Measurements from ENCODE around the gene RGMB. TPM values are rescaled to one million over a fixed set of nuclear protein-coding genes. Genes with fewer than 3 reads are reported as not detected.

RGMB gene
- total RNA-seq, 2 experiments from 2014 or later = 0.60 to 0.65 TPM

DNA sequence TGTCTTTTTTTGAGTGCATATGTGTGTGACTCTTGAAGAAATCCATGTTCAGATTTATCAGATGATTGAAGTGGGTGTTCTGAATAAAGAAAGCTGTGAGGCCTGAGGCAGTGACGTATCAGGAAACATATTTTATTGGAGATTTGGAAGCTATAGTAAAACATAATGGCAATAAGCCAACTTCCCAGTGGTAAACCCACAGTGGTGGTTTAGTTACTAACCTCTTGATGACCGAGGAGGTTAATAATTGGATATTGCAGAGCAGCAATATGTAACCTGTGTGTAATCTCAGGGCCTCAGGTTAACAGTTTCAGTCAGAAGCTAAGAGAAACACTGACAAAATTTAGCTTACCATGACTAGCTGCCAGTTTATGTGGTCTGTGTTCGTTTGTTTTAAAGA is 6.9 kb downstream of the RGMB start:
- Mint-ChIP-seq H3K36me3 (ENCODE audit: low read depth) (no peaks in the 10 kb centered on the region), H3K4me1 (peaks cover 2% of the 10 kb centered on the region), H3K4me3 (no peak overlapping the region), H3K27ac (no peak overlapping the region), H3K9me3 (no peaks in the 10 kb centered on the region), H3K27me3 (peaks cover 11% of the 10 kb centered on the region)
- POLR2A ChIA-PET = interaction anchor here (1.7 kb wide), 1 partner anchor 11 kb away, joined by 6 read pairs; no protein-coding TSS in a partner anchor
- no peak for DNase-seq
- CTCF ChIA-PET = interaction anchor here (3.3 kb wide), 1 partner anchor 11 kb away, joined by 23 read pairs; no protein-coding TSS in a partner anchor

DNA sequence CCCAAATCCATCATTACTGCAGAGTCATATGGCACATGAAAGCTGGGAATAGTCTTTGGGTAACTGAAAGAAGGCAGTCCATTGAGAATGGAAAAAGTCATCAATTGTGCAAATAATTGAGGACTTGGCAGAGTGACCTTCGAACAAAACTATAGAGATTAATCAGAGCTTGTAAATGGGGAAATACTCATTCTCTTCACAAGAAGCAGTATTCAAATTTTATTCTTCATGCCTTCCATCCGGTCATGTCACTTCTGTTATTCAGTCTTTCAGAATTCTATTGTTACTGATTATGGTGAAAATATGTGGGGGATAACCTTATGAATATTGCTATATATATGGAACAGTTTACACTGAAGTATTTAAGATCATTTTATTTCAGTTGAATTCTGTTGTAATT is 8.1 kb downstream of the RGMB start:
- no peaks in the 10 kb centered on the region for H3K9me3 Mint-ChIP-seq
- no peak overlapping the region for H3K4me3 Mint-ChIP-seq
- ChIA-PET CTCF (interaction anchor here (3.3 kb wide), 1 partner anchor 12 kb away, joined by 23 read pairs; no protein-coding TSS in a partner anchor), POLR2A (interaction anchor here (1.7 kb wide), 1 partner anchor 12 kb away, joined by 6 read pairs; no protein-coding TSS in a partner anchor)
- no peaks in the 10 kb centered on the region for H3K36me3 Mint-ChIP-seq (ENCODE audit: low read depth)
- H3K27me3 Mint-ChIP-seq = peaks cover 5% of the 10 kb centered on the region
- H3K27ac Mint-ChIP-seq = no peak overlapping the region
- DNase-seq = no peak
- no peaks in the 10 kb centered on the region for H3K4me1 Mint-ChIP-seq

DNA sequence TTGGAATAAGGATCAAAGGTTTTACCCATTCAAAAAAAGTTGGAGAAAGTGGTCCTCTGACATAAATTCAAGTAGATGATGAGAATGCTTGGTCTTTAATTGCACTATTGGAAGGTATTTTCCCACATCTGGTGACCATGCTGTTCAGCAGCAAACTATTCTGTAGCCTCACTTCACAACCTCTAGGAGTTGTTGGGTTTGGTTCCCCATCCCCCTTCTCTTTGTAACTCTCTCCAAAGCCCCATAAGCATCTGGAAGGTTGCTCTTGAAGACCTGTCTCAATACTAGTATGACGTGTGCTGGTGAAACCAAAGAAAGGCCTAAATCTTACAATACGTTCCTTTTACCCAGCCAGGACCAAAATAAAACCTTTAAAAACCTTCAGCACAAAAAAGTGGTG is 8.5 kb downstream of the RGMB start:
- Mint-ChIP-seq H3K9me3 (no peaks in the 10 kb centered on the region), H3K27me3 (peaks cover 5% of the 10 kb centered on the region), H3K36me3 (ENCODE audit: low read depth) (no peaks in the 10 kb centered on the region), H3K4me3 (no peak overlapping the region), H3K4me1 (no peaks in the 10 kb centered on the region), H3K27ac (no peak overlapping the region)
- POLR2A ChIA-PET = interaction anchor here (1.7 kb wide), 1 partner anchor 12 kb away, joined by 6 read pairs; no protein-coding TSS in a partner anchor
- CTCF ChIA-PET = interaction anchor here (3.3 kb wide), 1 partner anchor 13 kb away, joined by 23 read pairs; no protein-coding TSS in a partner anchor
- no peak for DNase-seq

DNA sequence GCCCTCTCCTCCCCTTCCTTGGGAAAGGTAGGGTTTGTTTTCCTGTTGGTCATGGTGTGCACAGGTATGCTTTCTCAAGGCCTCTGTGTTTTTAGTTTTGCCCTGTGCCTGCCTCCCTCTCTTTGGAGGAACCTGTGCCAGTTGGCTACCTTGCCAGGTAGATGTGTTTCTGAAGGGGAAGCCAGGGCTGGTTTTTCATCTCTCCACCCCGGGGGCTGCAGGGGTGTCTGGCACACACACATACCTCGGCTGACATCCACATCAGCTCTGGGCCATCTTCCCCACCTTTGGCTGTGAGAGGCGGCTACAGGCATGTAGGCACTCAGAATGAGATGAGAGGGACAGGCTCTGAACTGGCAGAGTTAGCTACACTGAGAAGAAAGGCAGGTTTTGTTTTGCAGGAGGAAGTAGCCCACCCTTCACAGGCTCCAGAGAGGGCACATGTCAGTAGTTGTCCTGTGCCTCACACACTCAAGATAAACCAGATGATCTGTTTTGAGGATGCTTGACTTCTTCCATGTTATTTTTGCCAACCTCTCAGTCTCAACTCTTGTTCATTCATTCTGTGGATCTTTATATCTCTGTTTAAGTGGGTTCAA is 9.7 kb downstream of the RGMB start:
- CTCF ChIA-PET = interaction anchor here (3.3 kb wide), 1 partner anchor 14 kb away, joined by 23 read pairs; no protein-coding TSS in a partner anchor
- Mint-ChIP-seq H3K27ac (no peak overlapping the region), H3K36me3 (ENCODE audit: low read depth) (no peaks in the 10 kb centered on the region), H3K27me3 (peaks cover 1% of the 10 kb centered on the region), H3K4me3 (no peak overlapping the region), H3K4me1 (no peaks in the 10 kb centered on the region), H3K9me3 (no peaks in the 10 kb centered on the region)
- DNase-seq = no peak
- POLR2A ChIA-PET = no interaction called here

DNA sequence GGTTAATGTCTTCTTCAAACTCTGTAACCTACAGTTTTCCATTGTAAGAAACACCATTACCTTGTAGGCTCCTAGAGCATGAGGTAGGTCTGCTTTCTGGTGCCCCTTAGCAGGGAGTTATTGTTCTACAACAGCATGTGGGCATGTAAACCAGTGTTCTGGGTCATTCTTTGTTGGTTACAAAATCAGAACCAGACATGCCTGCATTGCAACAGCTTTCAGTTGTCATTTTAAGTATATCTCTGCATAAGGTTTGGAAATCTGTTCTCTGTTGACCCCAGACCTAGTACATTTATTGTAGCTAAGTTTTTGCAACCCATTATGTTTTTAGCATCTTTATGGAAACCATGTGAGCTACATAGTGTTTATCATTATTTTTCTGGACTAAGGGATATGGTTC is 10.9 kb downstream of the RGMB start:
- H3K36me3 Mint-ChIP-seq (ENCODE audit: low read depth) = no peaks in the 10 kb centered on the region
- H3K27me3 Mint-ChIP-seq = no peaks in the 10 kb centered on the region
- H3K27ac Mint-ChIP-seq = no peak overlapping the region
- DNase-seq = no peak
- no peaks in the 10 kb centered on the region for H3K4me1 Mint-ChIP-seq
- ChIA-PET CTCF (no interaction called here), POLR2A (no interaction called here)
- H3K9me3 Mint-ChIP-seq = no peaks in the 10 kb centered on the region
- no peak overlapping the region for H3K4me3 Mint-ChIP-seq

DNA sequence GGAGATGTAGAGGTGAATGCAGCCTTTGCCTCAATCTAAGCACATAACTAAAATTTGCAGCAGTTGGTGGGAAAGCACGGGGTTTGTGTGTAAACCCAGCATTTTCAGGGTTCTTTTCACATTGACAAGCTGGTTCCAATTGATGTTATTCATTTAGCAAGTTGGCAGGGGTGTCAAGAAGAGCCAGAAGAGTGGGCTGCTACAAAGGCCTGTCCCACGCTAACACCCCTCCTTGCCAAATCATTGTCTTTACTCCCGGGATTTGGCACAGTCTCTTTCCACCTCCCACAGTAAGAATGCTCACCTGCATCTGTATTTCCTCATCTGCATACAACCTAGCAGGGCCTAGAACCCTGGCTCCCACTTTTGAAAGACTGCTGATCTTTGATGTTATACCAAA is 11.8 kb downstream of the RGMB start:
- Mint-ChIP-seq H3K9me3 (no peaks in the 10 kb centered on the region), H3K27me3 (no peaks in the 10 kb centered on the region), H3K4me3 (no peak overlapping the region), H3K4me1 (no peaks in the 10 kb centered on the region), H3K27ac (no peak overlapping the region), H3K36me3 (ENCODE audit: low read depth) (no peaks in the 10 kb centered on the region)
- DNase-seq = no peak
- CTCF ChIA-PET = interaction anchor here (0.8 to 2.0 kb wide), 3 partner anchors 10 to 16 kb away, joined by 3 to 10 read pairs (median 3); no protein-coding TSS in a partner anchor
- POLR2A ChIA-PET = no interaction called here

DNA sequence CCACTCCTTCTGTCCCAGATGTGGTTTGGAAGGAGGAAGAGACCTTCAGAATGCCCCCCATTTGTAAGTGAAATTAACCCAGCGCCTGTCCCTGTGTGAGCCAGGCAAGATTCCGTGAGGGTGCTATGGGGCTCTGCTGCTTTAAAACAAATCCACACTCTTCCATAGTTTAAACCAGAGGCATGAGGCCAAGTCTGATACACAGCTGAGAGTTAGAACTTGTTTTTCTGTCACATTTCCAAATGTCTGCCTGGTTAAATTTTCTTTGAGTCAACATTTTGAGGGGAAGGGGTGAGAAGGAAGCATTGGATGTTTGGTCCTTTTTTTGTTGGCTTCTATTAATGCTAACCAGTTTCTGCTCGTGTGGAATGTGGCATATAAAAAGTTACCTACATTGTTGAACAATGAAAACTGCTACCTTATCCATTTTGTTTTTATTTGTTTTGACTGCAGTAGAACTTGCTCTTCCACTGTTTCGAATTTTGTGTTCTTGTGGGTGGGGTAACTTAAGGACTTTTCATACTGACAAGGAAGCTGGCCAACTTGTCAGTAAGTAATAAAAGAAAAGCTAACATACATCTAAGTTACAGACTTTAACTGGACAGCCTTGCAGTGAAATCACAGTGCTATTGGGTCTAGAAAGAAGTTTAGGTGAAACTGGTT is 12.9 kb downstream of the RGMB start:
- Mint-ChIP-seq H3K36me3 (ENCODE audit: low read depth) (no peaks in the 10 kb centered on the region), H3K27me3 (no peaks in the 10 kb centered on the region), H3K4me3 (no peak overlapping the region), H3K9me3 (no peaks in the 10 kb centered on the region), H3K4me1 (no peaks in the 10 kb centered on the region), H3K27ac (no peak overlapping the region)
- CTCF ChIA-PET = interaction anchor here (1.1 to 2.0 kb wide), 3 partner anchors 10 to 17 kb away, joined by 3 to 10 read pairs (median 3); no protein-coding TSS in a partner anchor
- DNase-seq = no peak
- POLR2A ChIA-PET = no interaction called here

DNA sequence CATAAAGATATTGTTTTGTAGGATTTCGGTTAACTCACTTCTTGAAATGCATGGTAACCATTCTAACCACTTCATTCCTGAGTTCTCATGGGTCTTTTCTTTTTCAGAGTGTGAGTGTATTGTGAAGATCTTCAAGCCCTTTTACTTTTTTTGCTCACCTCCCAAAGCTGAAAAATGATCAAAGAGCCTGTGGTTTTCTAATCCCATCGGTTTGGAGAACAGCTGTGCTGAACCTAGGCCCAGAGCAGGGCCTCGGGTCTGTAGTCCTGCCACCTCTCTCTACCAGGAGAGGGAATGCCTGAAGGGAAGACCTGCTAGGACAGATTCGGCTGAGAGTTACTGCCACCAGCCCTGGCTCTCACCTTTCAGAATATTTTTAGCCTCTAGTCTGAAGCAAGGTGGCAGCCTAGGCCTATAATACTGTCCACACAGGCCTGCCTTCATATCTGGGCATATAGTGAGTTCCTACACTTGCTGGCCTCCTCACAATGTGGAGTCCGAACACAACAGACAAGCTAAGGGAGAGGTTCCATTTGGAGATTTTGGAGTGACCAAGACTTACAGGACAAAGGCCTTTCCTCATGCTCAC is 13.8 kb downstream of the RGMB start:
- ChIA-PET CTCF (interaction anchor here (1.1 to 2.5 kb wide), 3 partner anchors 9 to 18 kb away, joined by 3 to 11 read pairs (median 10); no protein-coding TSS in a partner anchor), POLR2A (no interaction called here)
- Mint-ChIP-seq H3K27me3 (no peaks in the 10 kb centered on the region), H3K9me3 (no peaks in the 10 kb centered on the region), H3K4me1 (no peaks in the 10 kb centered on the region), H3K4me3 (no peak overlapping the region), H3K36me3 (ENCODE audit: low read depth) (no peaks in the 10 kb centered on the region), H3K27ac (no peak overlapping the region)
- DNase-seq = no peak

DNA sequence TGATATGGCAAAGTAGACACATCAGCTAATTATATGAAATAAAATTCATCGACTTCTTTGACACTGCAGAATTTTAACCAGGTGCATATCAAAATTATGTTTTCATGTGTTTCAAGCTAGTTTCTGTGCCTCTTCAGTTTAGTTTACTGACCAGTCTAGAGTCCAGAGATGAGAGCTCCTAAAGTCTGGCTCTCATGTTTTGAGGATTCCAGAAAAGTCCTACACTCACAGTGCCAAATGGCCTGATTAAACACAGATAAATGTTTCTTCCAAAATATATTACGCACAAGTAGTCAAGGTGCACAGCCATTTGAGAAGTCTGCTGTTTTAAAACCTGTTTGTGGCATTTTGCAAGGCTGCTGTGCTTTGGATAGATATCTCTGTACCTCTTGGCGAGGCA is 15.6 kb downstream of the RGMB start:
- Mint-ChIP-seq H3K4me3 (no peak overlapping the region), H3K9me3 (no peaks in the 10 kb centered on the region), H3K4me1 (no peaks in the 10 kb centered on the region), H3K27me3 (no peaks in the 10 kb centered on the region), H3K36me3 (ENCODE audit: low read depth) (no peaks in the 10 kb centered on the region), H3K27ac (no peak overlapping the region)
- ChIA-PET CTCF (interaction anchor here (2.5 kb wide), 1 partner anchor 20 kb away, joined by 10 read pairs; no protein-coding TSS in a partner anchor), POLR2A (no interaction called here)
- DNase-seq = no peak

DNA sequence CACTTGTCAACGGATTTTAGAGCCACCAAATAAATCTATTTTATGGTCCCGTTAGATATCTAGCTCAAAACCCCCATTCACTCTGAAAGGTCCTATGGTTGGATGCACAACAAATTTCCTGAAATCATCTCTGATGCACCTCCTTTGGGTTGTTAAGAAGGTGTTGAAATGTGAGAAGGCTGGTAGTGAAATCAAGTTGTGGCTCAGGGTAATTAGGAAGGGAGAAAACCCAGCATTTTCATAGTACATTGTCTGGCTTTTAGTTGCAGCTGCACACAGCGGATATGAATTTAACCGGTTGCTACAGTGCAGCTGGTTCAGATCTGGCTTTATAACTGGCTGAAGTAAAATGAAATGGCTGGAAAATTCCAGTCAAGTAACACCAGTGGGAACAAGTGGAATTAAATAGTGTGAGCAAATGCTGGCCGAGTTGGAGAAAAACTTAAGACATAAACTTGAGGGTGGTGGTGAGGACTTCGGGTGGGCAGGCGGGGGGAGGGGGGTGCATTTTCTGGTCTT is 17.6 kb downstream of the RGMB start:
- CTCF ChIA-PET = no interaction called here
- Mint-ChIP-seq H3K27me3 (no peaks in the 10 kb centered on the region), H3K9me3 (no peaks in the 10 kb centered on the region), H3K27ac (no peak overlapping the region), H3K4me1 (no peaks in the 10 kb centered on the region), H3K36me3 (ENCODE audit: low read depth) (no peaks in the 10 kb centered on the region), H3K4me3 (no peak overlapping the region)
- DNase-seq = no peak
- POLR2A ChIA-PET = no interaction called here

DNA sequence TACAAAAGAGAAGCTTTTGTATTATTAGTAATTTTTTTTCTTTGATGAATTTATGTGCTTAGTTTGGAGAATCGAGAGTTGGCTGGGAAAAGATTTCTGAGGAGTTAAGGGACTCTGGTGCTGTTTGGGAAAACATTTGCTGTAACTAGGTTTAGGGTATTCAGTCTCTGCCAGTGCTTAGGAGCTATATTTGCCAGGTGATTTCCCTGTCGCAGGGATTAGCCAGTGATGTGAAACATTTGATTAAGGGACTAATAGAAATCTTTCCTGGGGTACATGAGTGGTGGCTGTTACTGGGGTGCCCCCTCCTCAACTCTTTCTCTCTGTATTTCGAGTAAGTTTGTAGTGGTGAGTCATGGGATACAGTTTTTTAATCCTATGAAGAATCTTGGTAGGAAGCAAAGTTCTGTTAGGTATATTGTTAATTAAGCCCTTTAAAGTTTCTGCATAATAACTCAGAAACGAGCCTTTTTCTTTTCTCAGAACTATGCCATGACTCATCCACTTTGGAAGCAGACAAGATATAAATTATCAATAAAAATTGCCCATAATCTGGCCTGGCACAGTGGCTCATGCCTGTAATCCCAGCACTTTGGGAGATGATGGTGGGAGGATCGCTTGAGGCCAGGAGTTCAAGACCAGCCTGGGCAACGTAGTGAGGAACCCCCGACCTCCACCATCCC is 18.6 kb downstream of the RGMB start:
- Mint-ChIP-seq H3K4me1 (no peaks in the 10 kb centered on the region), H3K27ac (no peak overlapping the region), H3K4me3 (no peak overlapping the region), H3K27me3 (no peaks in the 10 kb centered on the region), H3K36me3 (ENCODE audit: low read depth) (no peaks in the 10 kb centered on the region), H3K9me3 (no peaks in the 10 kb centered on the region)
- POLR2A ChIA-PET = no interaction called here
- CTCF ChIA-PET = no interaction called here
- DNase-seq = no peak

DNA sequence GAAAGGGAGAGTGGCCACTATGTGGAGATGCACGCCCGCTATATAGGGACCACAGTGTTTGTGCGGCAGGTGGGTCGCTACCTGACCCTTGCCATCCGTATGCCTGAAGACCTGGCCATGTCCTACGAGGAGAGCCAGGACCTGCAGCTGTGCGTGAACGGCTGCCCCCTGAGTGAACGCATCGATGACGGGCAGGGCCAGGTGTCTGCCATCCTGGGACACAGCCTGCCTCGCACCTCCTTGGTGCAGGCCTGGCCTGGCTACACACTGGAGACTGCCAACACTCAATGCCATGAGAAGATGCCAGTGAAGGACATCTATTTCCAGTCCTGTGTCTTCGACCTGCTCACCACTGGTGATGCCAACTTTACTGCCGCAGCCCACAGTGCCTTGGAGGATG is 19.8 kb downstream of the RGMB start:
- CTCF ChIA-PET = interaction anchor here (0.8 kb wide), 1 partner anchor 23 kb away, joined by 3 read pairs; no protein-coding TSS in a partner anchor
- POLR2A ChIA-PET = no interaction called here
- Mint-ChIP-seq H3K9me3 (no peaks in the 10 kb centered on the region), H3K4me1 (no peaks in the 10 kb centered on the region), H3K4me3 (no peak overlapping the region), H3K27ac (no peak overlapping the region), H3K27me3 (no peaks in the 10 kb centered on the region), H3K36me3 (ENCODE audit: low read depth) (no peaks in the 10 kb centered on the region)
- DNase-seq = no peak

DNA sequence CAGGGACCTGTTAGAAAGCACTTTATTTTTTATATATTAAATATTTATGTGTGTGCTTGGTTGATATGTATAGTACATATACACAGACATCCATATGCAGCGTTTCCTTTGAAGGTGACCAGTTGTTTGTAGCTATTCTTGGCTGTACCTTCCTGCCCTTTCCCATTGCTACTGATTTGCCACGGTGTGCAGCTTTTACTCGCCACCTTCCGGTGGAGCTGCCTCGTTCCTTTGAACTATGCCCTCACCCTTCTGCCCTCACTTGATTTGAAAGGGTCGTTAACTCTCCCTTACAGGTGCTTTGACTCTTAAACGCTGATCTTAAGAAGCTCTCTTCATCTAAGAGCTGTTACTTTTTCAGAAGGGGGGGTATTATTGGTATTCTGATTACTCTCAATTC is 20.5 kb downstream of the RGMB start:
- H3K4me1 Mint-ChIP-seq = no peaks in the 10 kb centered on the region
- H3K27ac Mint-ChIP-seq = no peak overlapping the region
- no peak for DNase-seq
- H3K27me3 Mint-ChIP-seq = no peaks in the 10 kb centered on the region
- no peak overlapping the region for H3K4me3 Mint-ChIP-seq
- ChIA-PET CTCF (interaction anchor here (0.9 to 1.3 kb wide), 2 partner anchors 25 to 26 kb away, joined by 3 to 4 read pairs; no protein-coding TSS in a partner anchor), POLR2A (no interaction called here)
- no peaks in the 10 kb centered on the region for H3K36me3 Mint-ChIP-seq (ENCODE audit: low read depth)
- H3K9me3 Mint-ChIP-seq = no peaks in the 10 kb centered on the region

Measured in activated CD4-positive, alpha-beta memory T cell treated with anti-CD3 and anti-CD28 coated beads, Interleukin-2, amount 10 ng/mL, durations not matched to agents 7 days and 5 days (primary cell).